DMS153 treated with DMSO at 0.1 percent for 48 hours (cell line): ENCODE data around the gene SAMD11.

Experiments
- DNase-seq: peaks from one replicate; lab custom pipeline; 2025; ENCODE audit not compliant: unreplicated experiment; lab: John Stamatoyannopoulos, UW

Gene SAMD11

GRCh38 chr1:962381-963300, 38.9 kb downstream of the SAMD11 start:
- DNase-seq = no peak

- no peak for DNase-seq
Measured at GRCh38 chr1:963301-963651, 39.6 kb downstream of the SAMD11 start.

GRCh38 chr1:963746-964525, 40.2 kb downstream of the SAMD11 start:
- no peak for DNase-seq

GRCh38 chr1:964691-965525, 41.2 kb downstream of the SAMD11 start:
- DNase-seq = no peak

- DNase-seq = no peak
Measured at GRCh38 chr1:965526-966134, 41.9 kb downstream of the SAMD11 start.

- no peak for DNase-seq
Measured at GRCh38 chr1:966135-966703, 42.5 kb downstream of the SAMD11 start, which contains the start of gene PLEKHN1. PLEKHN1 (plus strand) TSS chr1:966482; CDS start chr1:966532, 50 bp downstream.

GRCh38 chr1:966704-967300, 43.1 kb downstream of the SAMD11 start:
- no peak for DNase-seq

- no peak for DNase-seq
Measured at GRCh38 chr1:967466-968343, 44.0 kb downstream of the SAMD11 start.

- DNase-seq = no peak
Measured at GRCh38 chr1:969260-969855, 45.6 kb downstream of the SAMD11 start.

- no peak for DNase-seq
Measured at GRCh38 chr1:970242-970972, 46.7 kb downstream of the SAMD11 start.

- no peak for DNase-seq
Measured at GRCh38 chr1:970973-971730, 47.4 kb downstream of the SAMD11 start.

GRCh38 chr1:971751-972506, 48.2 kb downstream of the SAMD11 start:
- no peak for DNase-seq

GRCh38 chr1:972726-973458, 49.2 kb downstream of the SAMD11 start:
- DNase-seq = no peak

GRCh38 chr1:973459-974292, 50.0 kb downstream of the SAMD11 start:
- DNase-seq = no peak

- DNase-seq = no peak
Measured at GRCh38 chr1:974293-974640, 50.5 kb downstream of the SAMD11 start.
